Measurements from ENCODE around the gene OSBPL10.

- TF ChIP-seq CTCF (IDR thresholded peaks at IDR 0.05) (no peak), EZH2 (IDR thresholded peaks at IDR 0.05; ENCODE audit: borderline replicate concordance, insufficient read depth, low read depth, low read length, poor library complexity, severe bottlenecking) (no peak)
Observed at GRCh38 chr3:32017286-32017685, 36.2 kb upstream of the OSBPL10 start.

Data from B cell (primary cell).